ENCODE data around the gene CEP85.

CEP85 gene

GRCh38 chr1:26317146-26317545, 83.1 kb downstream of the CEP85 start:
- no peak for DNase-seq (ENCODE audit: low spot score)
- H3K4me1 Mint-ChIP-seq (ENCODE audit: low read depth), result peaks cover 52% of the 10 kb centered on the region
- H3K27ac Mint-ChIP-seq, result peak overlapping the region; percentile 75

GRCh38 chr1:26317612-26318337, 83.8 kb downstream of the CEP85 start, which contains the start of gene CD52:
Gene CD52 (plus strand): TSS chr1:26317958. CDS start chr1:26318018, 60 bp downstream.
- Mint-ChIP-seq H3K4me3 (peak within 1 kb of the TSS; percentile 92), H3K36me3 (ENCODE audit: low read depth) (peaks cover 44% of the 10 kb centered on the region), H3K9me3 (no peaks in the 10 kb centered on the region), H3K27ac (peak within 1 kb of the TSS; percentile 75), H3K27me3 (ENCODE audit: low read depth) (no peaks in the 10 kb centered on the region), H3K4me1 (ENCODE audit: low read depth) (peaks cover 58% of the 10 kb centered on the region)
- DNase-seq (ENCODE audit: low spot score), result peak; percentile 68

More at GRCh38 chr1:26317146-26317545, 83.1 kb downstream of the CEP85 start:
- Mint-ChIP-seq H3K36me3 (ENCODE audit: low read depth) (peaks cover 39% of the 10 kb centered on the region), H3K4me3 (peak overlapping the region; percentile 92), H3K9me3 (no peaks in the 10 kb centered on the region), H3K27me3 (ENCODE audit: low read depth) (no peaks in the 10 kb centered on the region)

GRCh38 chr1:26318338-26319064, 84.5 kb downstream of the CEP85 start:
- DNase-seq (ENCODE audit: low spot score), result peak; percentile 73
- H3K4me3 Mint-ChIP-seq, result peak overlapping the region; percentile 92
- no peaks in the 10 kb centered on the region for H3K27me3 Mint-ChIP-seq (ENCODE audit: low read depth)
- peaks cover 56% of the 10 kb centered on the region for H3K4me1 Mint-ChIP-seq (ENCODE audit: low read depth)
- no peaks in the 10 kb centered on the region for H3K9me3 Mint-ChIP-seq
- peaks cover 50% of the 10 kb centered on the region for H3K36me3 Mint-ChIP-seq (ENCODE audit: low read depth)
- peak overlapping the region; percentile 75 for H3K27ac Mint-ChIP-seq

GRCh38 chr1:26320896-26321295, 86.9 kb downstream of the CEP85 start:
- Mint-ChIP-seq H3K27me3 (ENCODE audit: low read depth) (no peaks in the 10 kb centered on the region), H3K4me1 (ENCODE audit: low read depth) (peaks cover 37% of the 10 kb centered on the region), H3K4me3 (peak overlapping the region; percentile 92), H3K9me3 (no peaks in the 10 kb centered on the region), H3K27ac (peak overlapping the region; percentile 96), H3K36me3 (ENCODE audit: low read depth) (peaks cover 59% of the 10 kb centered on the region)
- DNase-seq (ENCODE audit: low spot score), result no peak

- Mint-ChIP-seq H3K4me1 (ENCODE audit: low read depth) (peaks cover 32% of the 10 kb centered on the region), H3K9me3 (no peaks in the 10 kb centered on the region), H3K27ac (peak overlapping the region; percentile 96), H3K27me3 (ENCODE audit: low read depth) (no peaks in the 10 kb centered on the region), H3K36me3 (ENCODE audit: low read depth) (peaks cover 59% of the 10 kb centered on the region), H3K4me3 (peak overlapping the region; percentile 89)
- DNase-seq (ENCODE audit: low spot score), result peak; percentile 86
Observed at GRCh38 chr1:26321315-26322041, 87.5 kb downstream of the CEP85 start.

- no peak for DNase-seq (ENCODE audit: low spot score)
- peaks cover 59% of the 10 kb centered on the region for H3K36me3 Mint-ChIP-seq (ENCODE audit: low read depth)
- H3K27me3 Mint-ChIP-seq (ENCODE audit: low read depth), result no peaks in the 10 kb centered on the region
- H3K27ac Mint-ChIP-seq, result no peak overlapping the region
- H3K4me3 Mint-ChIP-seq, result no peak overlapping the region
- no peaks in the 10 kb centered on the region for H3K9me3 Mint-ChIP-seq
- peaks cover 29% of the 10 kb centered on the region for H3K4me1 Mint-ChIP-seq (ENCODE audit: low read depth)
Observed at GRCh38 chr1:26322042-26322331, 88.0 kb downstream of the CEP85 start.

GRCh38 chr1:26323382-26323781, 89.4 kb downstream of the CEP85 start:
- H3K4me1 Mint-ChIP-seq (ENCODE audit: low read depth), result peaks cover 20% of the 10 kb centered on the region
- peaks cover 51% of the 10 kb centered on the region for H3K36me3 Mint-ChIP-seq (ENCODE audit: low read depth)
- H3K27me3 Mint-ChIP-seq (ENCODE audit: low read depth), result no peaks in the 10 kb centered on the region
- H3K4me3 Mint-ChIP-seq, result no peak overlapping the region
- H3K9me3 Mint-ChIP-seq, result no peaks in the 10 kb centered on the region
- DNase-seq (ENCODE audit: low spot score), result no peak
- no peak overlapping the region for H3K27ac Mint-ChIP-seq

- Mint-ChIP-seq H3K27me3 (ENCODE audit: low read depth) (no peaks in the 10 kb centered on the region), H3K9me3 (no peaks in the 10 kb centered on the region), H3K4me1 (ENCODE audit: low read depth) (peaks cover 18% of the 10 kb centered on the region), H3K27ac (peak overlapping the region; percentile 17), H3K36me3 (ENCODE audit: low read depth) (peaks cover 39% of the 10 kb centered on the region), H3K4me3 (no peak overlapping the region)
- no peak for DNase-seq (ENCODE audit: low spot score)
Observed at GRCh38 chr1:26324550-26324949, 90.5 kb downstream of the CEP85 start.

GRCh38 chr1:26327956-26328362, 94.0 kb downstream of the CEP85 start:
- Mint-ChIP-seq H3K4me1 (ENCODE audit: low read depth) (peaks cover 1% of the 10 kb centered on the region), H3K27me3 (ENCODE audit: low read depth) (peaks cover 4% of the 10 kb centered on the region), H3K27ac (no peak overlapping the region), H3K36me3 (ENCODE audit: low read depth) (peaks cover 13% of the 10 kb centered on the region), H3K9me3 (no peaks in the 10 kb centered on the region), H3K4me3 (no peak overlapping the region)
- no peak for DNase-seq (ENCODE audit: low spot score)
